Pericardium fibroblast (primary cell): Measurements from ENCODE around the gene ARMC7. TPM values are rescaled to one million over a fixed set of nuclear protein-coding genes. Genes with fewer than 3 reads are reported as not detected.

ENCODE experiments used
- total RNA-seq: library from RNA; depleted of rRNA; stranded (reverse); fragments of >200 nt; gene quantifications from 2 replicates; pipeline ENCODE4 v1.2.3, GENCODE V29; 2015

ARMC7 gene
- 3.0 and 12.7 TPM in 2 replicates for total RNA-seq

DNA sequence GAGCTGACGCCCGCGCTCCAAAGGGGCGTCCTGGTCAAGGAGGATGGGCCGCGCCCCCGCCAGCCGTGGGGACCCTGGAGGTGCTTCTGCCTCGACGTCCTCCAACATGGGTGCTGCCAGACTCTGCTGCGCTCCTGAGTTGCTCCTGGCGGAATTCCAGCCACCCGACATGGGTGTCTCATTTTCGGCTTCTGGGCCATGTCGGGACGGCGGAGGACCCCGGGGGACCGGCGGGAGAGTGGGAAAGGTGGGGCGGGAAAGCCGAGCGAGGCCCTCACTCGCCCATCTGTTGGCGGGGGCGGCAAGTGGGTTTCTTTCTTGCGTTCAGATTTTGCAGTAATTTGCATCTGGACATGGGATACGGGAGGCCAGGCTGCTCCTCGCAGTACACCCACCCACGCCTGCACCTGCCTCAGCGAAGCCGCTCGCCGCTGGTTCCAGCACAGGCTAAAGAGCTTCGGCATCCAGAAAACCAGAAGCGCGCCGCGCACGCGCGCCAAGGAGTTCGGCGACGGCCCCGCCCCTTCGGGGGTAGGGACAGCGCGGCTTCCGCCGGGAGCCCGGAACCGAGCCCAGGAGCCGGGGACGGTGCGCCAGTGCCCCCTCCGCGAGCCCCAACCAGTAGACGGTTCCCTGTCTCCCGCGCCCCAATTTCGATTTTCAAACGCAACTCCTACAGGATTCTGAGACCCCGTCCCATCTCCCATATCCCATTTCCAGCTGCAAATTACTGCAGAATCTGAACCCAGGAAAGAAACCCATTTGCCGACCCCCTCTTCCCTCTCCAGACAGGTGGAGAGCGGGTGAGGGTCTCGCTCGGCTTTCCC is at the start of gene ARMC7:
Gene ARMC7, plus strand, starts transcription at position 563 of the 827 bp plus-strand sequence. CDS start 320 bp downstream, outside the sequence.

DNA sequence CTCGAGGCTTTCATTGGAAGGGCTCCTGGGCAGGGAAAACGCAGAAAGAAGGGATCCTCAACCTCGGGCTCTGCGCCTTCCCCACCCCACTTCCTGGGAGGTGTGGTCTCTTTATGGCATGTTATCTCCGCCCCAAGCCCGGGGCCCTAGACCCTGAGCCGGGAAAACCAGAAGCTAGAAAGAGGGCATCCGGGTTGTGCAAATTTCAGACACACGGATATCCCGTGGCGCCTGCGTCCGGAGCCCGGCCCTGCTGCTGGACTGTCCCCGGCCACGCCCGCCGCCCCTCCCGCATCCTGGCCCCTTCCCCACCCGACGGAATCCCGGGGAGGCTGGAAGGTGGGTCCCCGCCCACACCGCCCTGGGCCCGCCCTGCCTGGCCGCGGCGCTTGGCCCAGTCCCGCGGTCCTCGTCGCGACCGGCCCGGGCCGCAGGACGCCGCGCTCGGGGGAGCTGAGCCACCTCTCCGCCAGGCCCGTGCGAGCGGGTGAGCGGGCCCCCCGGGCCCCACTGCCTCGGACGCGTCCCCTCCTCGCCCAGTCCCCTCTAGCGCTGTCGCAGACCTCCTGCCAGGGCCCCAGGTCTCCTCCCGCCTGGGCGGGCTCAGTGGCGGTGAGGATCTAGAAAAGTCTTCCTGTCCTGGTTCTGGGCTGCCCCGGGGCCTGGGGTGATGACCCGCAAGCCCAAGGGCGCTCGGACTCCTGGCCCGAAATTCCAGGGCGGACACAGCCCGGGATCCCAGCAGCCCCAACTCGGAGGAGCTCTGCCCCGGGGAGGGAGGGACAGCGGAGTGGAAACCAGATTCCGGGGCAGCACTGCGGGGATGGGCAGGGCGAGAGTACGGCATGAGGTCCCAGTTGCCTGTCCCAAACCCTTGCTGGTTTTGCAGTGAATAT is 22.0 kb upstream of the ARMC7 start, which contains the start of gene SLC16A5:
Gene SLC16A5, plus strand, starts transcription at position 397 of the 896 bp plus-strand sequence. CDS start 5,683 bp downstream, outside the sequence.

DNA sequence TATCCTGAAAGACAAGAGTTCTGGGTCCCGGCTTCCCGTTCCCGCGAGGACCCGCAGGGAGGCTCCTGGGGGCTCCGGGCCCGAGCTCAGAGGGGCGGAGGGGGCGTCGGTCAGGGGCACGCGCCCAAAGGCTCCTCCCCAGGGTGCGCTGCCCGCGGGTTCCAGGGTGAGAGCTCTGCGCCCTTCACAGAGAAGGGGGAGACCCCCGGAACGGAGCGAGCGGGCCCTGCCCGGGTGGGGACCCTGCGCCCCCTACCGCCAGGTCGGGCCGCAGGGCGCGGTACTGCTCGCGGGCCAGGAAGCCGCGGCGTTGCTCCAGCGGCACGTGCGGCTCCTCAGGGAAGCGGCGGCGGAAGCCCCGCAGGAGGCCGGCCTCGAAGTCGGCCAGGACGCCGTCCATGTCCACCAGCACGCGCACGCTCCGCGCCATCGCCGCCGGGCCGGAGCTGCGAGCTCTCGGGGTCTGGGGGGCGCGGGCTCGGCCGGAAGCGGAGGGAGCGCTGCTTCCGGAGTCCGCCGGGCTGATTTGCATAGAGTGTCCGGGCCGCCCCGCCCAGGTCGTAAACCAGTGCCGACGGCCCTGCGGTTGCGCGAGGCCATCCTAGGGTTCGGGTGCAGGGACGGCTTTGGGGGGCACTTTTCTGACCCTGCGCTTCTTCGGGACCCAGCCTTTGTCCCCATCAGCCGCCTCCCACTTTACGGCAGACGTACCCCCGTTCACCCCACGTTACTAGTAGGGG is 21.7 kb downstream of the ARMC7 start, which contains the start of gene NT5C:
Gene NT5C, minus strand, starts transcription at position 465 of the 740 bp plus-strand sequence. Its CDS starts 35 bp downstream, at position 430.

DNA sequence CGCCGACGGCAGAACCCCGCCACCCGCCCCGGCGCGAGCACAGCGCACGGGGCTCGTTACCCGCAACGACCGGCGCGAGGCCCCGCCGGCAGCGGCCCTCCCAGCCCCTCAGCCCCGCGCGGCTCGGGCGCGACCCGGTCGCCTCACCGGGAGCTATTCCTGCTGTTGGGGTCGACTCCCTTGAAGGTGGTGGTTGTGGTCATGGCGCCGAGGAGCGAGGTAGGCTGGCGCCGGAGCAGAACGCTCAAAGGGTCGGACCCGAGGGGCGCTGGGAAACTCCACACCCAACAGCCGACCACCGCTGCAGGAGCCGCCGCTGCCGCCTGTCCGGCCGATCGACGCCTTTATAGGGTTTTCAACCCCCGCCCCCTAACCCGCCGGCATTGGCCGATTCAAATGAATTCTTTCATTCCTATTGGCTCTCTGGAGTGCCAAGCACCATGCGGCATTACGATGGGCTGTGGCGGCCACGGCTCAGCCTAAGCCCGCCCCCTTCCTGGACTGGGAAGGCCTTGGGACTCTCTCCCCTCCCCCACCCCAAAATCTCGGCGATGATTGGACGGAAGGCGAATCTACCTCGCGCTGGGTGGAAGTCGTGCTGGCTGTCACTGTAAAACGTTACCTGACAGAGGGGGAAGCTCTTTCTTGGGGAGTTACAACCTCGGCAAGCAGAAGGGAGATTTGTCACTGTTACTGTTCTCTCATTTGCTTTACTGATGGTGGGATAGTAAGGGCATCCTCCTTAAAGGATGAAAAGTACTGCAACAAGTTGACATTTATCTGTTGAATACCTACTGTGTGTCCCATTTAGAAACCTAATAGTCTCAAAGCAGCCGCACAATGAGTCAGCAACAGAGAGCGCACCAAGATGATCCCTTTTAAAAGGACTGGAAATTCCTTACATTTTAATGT is 44.7 kb downstream of the ARMC7 start, which contains the start of gene JPT1:
Gene JPT1, minus strand, starts transcription at position 318 of the 912 bp plus-strand sequence. Its CDS starts 115 bp downstream, at position 203.

Other genes starting within 250 kb of the ARMC7 start
- gene FDXR, start 237.0 kb upstream of the ARMC7 start, total RNA-seq, result 13.2 and 25.7 TPM in 2 replicates
- not detected in 2 replicates for gene FADS6, start 216.3 kb upstream of the ARMC7 start, total RNA-seq
- gene USH1G, start 186.7 kb upstream of the ARMC7 start, total RNA-seq, result under 0.01 TPM in 1 of 2 replicates, not detected in the other
- not detected in 2 replicates for gene OTOP2, start 185.7 kb upstream of the ARMC7 start, total RNA-seq
- not detected in 2 replicates for gene OTOP3, start 174.1 kb upstream of the ARMC7 start, total RNA-seq
- gene HID1, start 137.2 kb upstream of the ARMC7 start, total RNA-seq, result 5.2 TPM in 1 of 2 replicates, not detected in the other
- gene CDR2L, start 122.3 kb upstream of the ARMC7 start, total RNA-seq, result 20.7 and 23.6 TPM in 2 replicates
- 39.0 and 40.1 TPM in 2 replicates for gene MRPL58, start 97.3 kb upstream of the ARMC7 start, total RNA-seq
- 216 and 251 TPM in 2 replicates for gene ATP5PD, start 63.0 kb upstream of the ARMC7 start, total RNA-seq
- gene KCTD2, start 62.7 kb upstream of the ARMC7 start, total RNA-seq, result 13.0 and 20.0 TPM in 2 replicates
- gene SLC16A5, start 22.0 kb upstream of the ARMC7 start, total RNA-seq, result 5.0 and 6.0 TPM in 2 replicates
- gene NT5C, start 21.8 kb downstream of the ARMC7 start, total RNA-seq, result 90.9 and 108 TPM in 2 replicates
- 75.4 and 105 TPM in 2 replicates for gene JPT1, start 44.5 kb downstream of the ARMC7 start, total RNA-seq
- gene SUMO2, start 73.0 kb downstream of the ARMC7 start, total RNA-seq, result 73.5 and 82.2 TPM in 2 replicates
- gene NUP85, start 95.7 kb downstream of the ARMC7 start, total RNA-seq, result 29.6 and 30.1 TPM in 2 replicates
- 12.8 and 15.6 TPM in 2 replicates for gene GGA3, start 151.6 kb downstream of the ARMC7 start, total RNA-seq
- gene MRPS7, start 151.9 kb downstream of the ARMC7 start, total RNA-seq, result 22.6 and 52.7 TPM in 2 replicates
- gene MIF4GD, start 161.3 kb downstream of the ARMC7 start, total RNA-seq, result 6.9 and 7.8 TPM in 2 replicates
- gene SLC25A19, start 179.5 kb downstream of the ARMC7 start, total RNA-seq, result 5.0 and 6.4 TPM in 2 replicates